B cell (primary cell): ENCODE results near the gene UBE2F. TPM values are rescaled to one million over a fixed set of nuclear protein-coding genes. Genes with fewer than 3 reads are reported as not detected.

Experiments used
- ATAC-seq: fragments of 200-7000 bp; cut with Tn5 transposase; one replicate; pipeline ENCODE4 v1.10.0; 2021; ENCODE audit warnings: low read depth, mild to moderate bottlenecking, moderate number of reproducible peaks, moderate library complexity
- CTCF ChIA-PET: fragments of 350-600 bp; sonication (Branson Sonifier 250); formaldehyde crosslinking; loops from one replicate; lab custom pipeline; 2021; ENCODE audit warnings: antibody characterized with exemption, inconsistent platforms; lab: Charles Lee
- POLR2A ChIA-PET: fragments of 350-600 bp; sonication (Branson Sonifier 250); formaldehyde crosslinking; loops from one replicate; lab custom pipeline; 2021; ENCODE audit warnings: antibody characterized with exemption; lab: Charles Lee
- DNase-seq: peaks from one replicate; pipeline ENCODE4 v3.0.0; 2013
- H2AFZ ChIP-seq: 2 replicates; pipeline ENCODE4 v1.6.1; 2012; ENCODE audit warnings: mild to moderate bottlenecking, low read depth, low read length; ENCODE audit not compliant: insufficient read depth, poor library complexity, severe bottlenecking
- H3K27ac ChIP-seq, 2 donors: 1 replicate in 1 of 2; 2 replicates in 1 of 2; pipeline ENCODE4 v1.5.1; 2012 to 2013; ENCODE audit warnings: low read length in 2 of 2, mild to moderate bottlenecking in 2 of 2, moderate library complexity in 1 of 2
- H3K27me3 ChIP-seq, 4 experiments: fragments of 200-600 bp in 1 of 4; sonication (generic) in 1 of 4; replicated peaks in 1 of 4; 1 replicate in 2 of 4; 2 replicates in 2 of 4; pipeline versions ENCODE4 v1.6.1 to v1.7.0; 2013 to 2016; ENCODE audit warnings: low read length in 3 of 4, mild to moderate bottlenecking in 2 of 4, mixed read lengths in 1 of 4, moderate library complexity in 1 of 4; ENCODE audit not compliant: insufficient read depth in 4 of 4, control insufficient read depth in 3 of 4; ENCODE audit errors: control extremely low read depth in 1 of 4
- H3K36me3 ChIP-seq, 2 experiments: replicated peaks in 1 of 2; 1 replicate in 1 of 2; 2 replicates in 1 of 2; pipeline versions ENCODE4 v1.6.1 to v1.7.1; 2013; ENCODE audit warnings: low read length in 1 of 2; ENCODE audit not compliant: insufficient read depth in 2 of 2, control insufficient read depth in 1 of 2; ENCODE audit errors: control extremely low read depth in 1 of 2, extremely low read depth in 1 of 2
- H3K4me1 ChIP-seq, 2 donors: fragments of 200-600 bp in 1 of 2; sonication (generic) in 1 of 2; 1 replicate in 1 of 2; 2 replicates in 1 of 2; pipeline versions ENCODE4 v1.5.1 to v1.6.1; 2013 to 2017; ENCODE audit warnings: low read length in 2 of 2; ENCODE audit not compliant: control insufficient read depth in 2 of 2, insufficient read depth in 2 of 2
- H3K4me2 ChIP-seq: replicated peaks from 2 replicates; pipeline ENCODE3; 2012; ENCODE audit warnings: mild to moderate bottlenecking, low read depth, low read length; ENCODE audit not compliant: poor library complexity, severe bottlenecking
- H3K4me3 ChIP-seq, 5 experiments: fragments of 200-600 bp in 1 of 5; sonication (generic) in 1 of 5; 1 replicate in 3 of 5; 2 replicates in 2 of 5; pipeline versions ENCODE4 v1.5.1 to v1.7.0; 2011 to 2016; ENCODE audit warnings: low read length in 4 of 5, mild to moderate bottlenecking in 4 of 5, low read depth in 2 of 5, control low read depth in 1 of 5, moderate library complexity in 1 of 5; ENCODE audit not compliant: insufficient read depth in 1 of 5; ENCODE audit errors: control extremely low read depth in 1 of 5, extremely low read depth in 1 of 5
- H3K79me2 ChIP-seq: fragments of 200-600 bp; sonication (generic); one replicate; pipeline ENCODE4 v1.6.0; 2016; ENCODE audit warnings: low read length; ENCODE audit not compliant: control insufficient read depth, insufficient read depth
- H3K9ac ChIP-seq: fragments of 200-600 bp; sonication (generic); 2 replicates; pipeline ENCODE4 v1.6.1; 2017; ENCODE audit warnings: mild to moderate bottlenecking, low read length, moderate library complexity
- H3K9me3 ChIP-seq, 3 donors: one replicate each; pipeline versions ENCODE4 v1.6.1 to v1.7.1; 2013; ENCODE audit warnings: low read length in 2 of 3; ENCODE audit not compliant: control insufficient read depth in 2 of 3, insufficient read depth in 1 of 3; ENCODE audit errors: control extremely low read depth in 1 of 3
- H4K20me1 ChIP-seq: 2 replicates; pipeline ENCODE4 v1.6.0; 2012; ENCODE audit warnings: mild to moderate bottlenecking, low read length; ENCODE audit not compliant: insufficient read depth, control insufficient read depth, poor library complexity, severe bottlenecking
- H3K27ac Mint-ChIP-seq: one replicate; pipeline ENCODE4 v1.8.0; 2021; ENCODE audit warnings: mixed read lengths
- H3K27me3 Mint-ChIP-seq: one replicate; pipeline ENCODE4 v1.8.0; 2021; ENCODE audit warnings: mixed read lengths
- H3K4me1 Mint-ChIP-seq: one replicate; pipeline ENCODE4 v1.8.0; 2021; ENCODE audit warnings: mixed read lengths
- H3K4me3 Mint-ChIP-seq: one replicate; pipeline ENCODE4 v1.8.0; 2021; ENCODE audit warnings: mixed read lengths
- H3K9me3 Mint-ChIP-seq: one replicate; pipeline ENCODE4 v1.8.0; 2022; ENCODE audit warnings: mixed read lengths; ENCODE audit not compliant: insufficient read depth
- EZH2 ChIP-seq: IDR thresholded peaks from 2 replicates; pipeline ENCODE4 v1.6.1; 2012; ENCODE audit warnings: borderline replicate concordance, low read depth, mild to moderate bottlenecking, moderate library complexity, low read length; ENCODE audit not compliant: insufficient read depth, poor library complexity, severe bottlenecking
- WGBS: methylation state at CpG from one replicate; pipeline ENCODE4 v1.1.5; 2013; ENCODE audit warnings: missing lambda C conversion rate; ENCODE audit not compliant: insufficient coverage; 5-methylcytosine and 5-hydroxymethylcytosine counted together
- intact Hi-C: fragments of 100-400 bp; cut with micrococcal nuclease; formaldehyde crosslinking; loops from one replicate; pipeline ENCODE4 v1.10.0; 2022
- polyA plus RNA-seq: library from polyadenylated mRNA; depleted of rRNA; stranded (reverse); fragments of >200 nt; gene quantifications from 2 replicates; pipeline ENCODE4 v1.2.3, GENCODE V29; 2012
- total RNA-seq, 2 donors: library from RNA; stranded (reverse); fragments of 120-200 nt in 1 of 2; gene quantifications; 1 replicate in 1 of 2; 2 replicates in 1 of 2; pipeline versions ENCODE4 v1.2.3 to v1.2.4, GENCODE V29; 2013 to 2022
- TF ChIP-seq, protein P1 (sequence below): fragments of 200-600 bp; IDR thresholded peaks from one replicate; pipeline ENCODE4 v1.8.0; 2022; ENCODE audit warnings: antibody characterized with exemption, mild to moderate bottlenecking

UBE2F gene
- total and polyA plus RNA-seq, 2 donors (not counting 1 experiment from before 2014, with no cell fraction given), result 22.5 to 57.6 TPM

DNA sequence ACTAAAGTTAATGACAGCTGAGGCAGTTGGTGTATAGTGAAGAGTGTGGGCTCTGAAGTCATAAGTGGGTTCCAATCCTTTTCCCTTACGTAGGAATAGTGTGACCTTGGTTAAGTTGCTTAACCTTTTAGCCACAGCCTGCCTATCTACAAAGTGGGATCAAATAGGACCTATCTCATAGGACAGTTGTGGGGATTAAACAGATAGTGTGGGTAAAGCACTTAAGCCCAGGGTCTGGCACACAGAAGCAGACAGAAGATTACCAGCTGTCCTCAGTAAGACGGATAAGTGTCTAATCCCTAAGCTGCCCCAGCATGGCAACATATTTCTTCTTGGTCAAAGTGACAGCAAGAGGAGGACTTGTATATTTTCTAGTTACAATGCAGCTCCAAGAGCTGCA, 28.2 kb downstream of the UBE2F start:
- TF ChIP-seq, protein P1, sequence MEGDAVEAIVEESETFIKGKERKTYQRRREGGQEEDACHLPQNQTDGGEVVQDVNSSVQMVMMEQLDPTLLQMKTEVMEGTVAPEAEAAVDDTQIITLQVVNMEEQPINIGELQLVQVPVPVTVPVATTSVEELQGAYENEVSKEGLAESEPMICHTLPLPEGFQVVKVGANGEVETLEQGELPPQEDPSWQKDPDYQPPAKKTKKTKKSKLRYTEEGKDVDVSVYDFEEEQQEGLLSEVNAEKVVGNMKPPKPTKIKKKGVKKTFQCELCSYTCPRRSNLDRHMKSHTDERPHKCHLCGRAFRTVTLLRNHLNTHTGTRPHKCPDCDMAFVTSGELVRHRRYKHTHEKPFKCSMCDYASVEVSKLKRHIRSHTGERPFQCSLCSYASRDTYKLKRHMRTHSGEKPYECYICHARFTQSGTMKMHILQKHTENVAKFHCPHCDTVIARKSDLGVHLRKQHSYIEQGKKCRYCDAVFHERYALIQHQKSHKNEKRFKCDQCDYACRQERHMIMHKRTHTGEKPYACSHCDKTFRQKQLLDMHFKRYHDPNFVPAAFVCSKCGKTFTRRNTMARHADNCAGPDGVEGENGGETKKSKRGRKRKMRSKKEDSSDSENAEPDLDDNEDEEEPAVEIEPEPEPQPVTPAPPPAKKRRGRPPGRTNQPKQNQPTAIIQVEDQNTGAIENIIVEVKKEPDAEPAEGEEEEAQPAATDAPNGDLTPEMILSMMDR, result no peak
- TF ChIP-seq EZH2, result no peak
- CTCF ChIA-PET, result no interaction called here

DNA sequence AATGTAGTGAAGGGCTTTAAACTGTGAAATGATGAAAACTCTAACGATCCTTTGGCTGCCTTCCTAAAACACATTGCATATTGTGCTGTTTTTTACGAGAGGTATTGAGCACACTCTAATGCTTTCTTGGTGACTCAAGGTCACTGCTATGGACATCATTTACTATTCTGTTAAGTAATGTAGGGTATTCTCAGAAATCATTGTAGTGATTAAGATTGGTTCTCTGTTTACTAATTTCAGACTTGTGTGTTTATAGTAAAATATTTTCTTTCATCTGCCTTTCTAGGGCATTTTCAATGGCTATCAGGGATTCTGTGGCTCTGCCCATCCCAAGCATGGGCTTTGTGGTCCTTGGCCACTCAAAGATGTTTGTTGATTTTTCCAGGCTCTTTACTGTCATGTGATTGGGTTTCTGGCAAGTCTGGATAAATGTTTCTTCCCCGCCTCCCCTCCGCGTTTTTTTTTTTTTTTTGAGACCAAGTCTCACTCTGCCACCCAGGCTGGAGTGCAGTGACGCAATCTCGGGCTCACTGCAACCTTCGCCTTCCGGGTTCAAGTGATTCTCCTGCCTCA, 29.3 kb downstream of the UBE2F start:
- H3K9me3 Mint-ChIP-seq, result no peaks in the 10 kb centered on the region
- no peaks in the 10 kb centered on the region for H3K27me3 Mint-ChIP-seq
- H3K4me1 Mint-ChIP-seq, result peaks cover 18% of the 10 kb centered on the region
- Histone ChIP-seq H3K4me1 (peaks cover 4 to 6% of the 10 kb centered on the region in 2 donors), H3K27me3 (no peaks in the 10 kb centered on the region), H3K9me3 (peaks cover 0 to 2% (median 0%) of the 10 kb centered on the region in 3 donors), H3K9ac (no peak overlapping the region), H3K36me3 (peaks cover 8 to 19% of the 10 kb centered on the region in 2 experiments), H3K4me2 (no peak overlapping the region), H4K20me1 (no peaks in the 10 kb centered on the region), H3K79me2 (no peaks in the 10 kb centered on the region), H3K27ac (no peak overlapping the region), H2AFZ (no peak overlapping the region), H3K4me3 (no peak overlapping the region)
- ChIA-PET POLR2A (no interaction called here), CTCF (no interaction called here)
- ATAC-seq (no peak), DNase-seq (no peak)
- H3K4me3 Mint-ChIP-seq, result no peak overlapping the region
- no peak overlapping the region for H3K27ac Mint-ChIP-seq
- TF ChIP-seq EZH2, result no peak
- TF ChIP-seq, protein P1, result no peak
- no CpG with 5 or more reads among the region's 9 CpGs for WGBS
- intact Hi-C loops, result no loop called here

More for the DNA sequence above, 28.2 kb downstream of the UBE2F start:
- WGBS, result 100% methylated on average over 1 of the region's 2 CpGs
- DNase-seq (no peak), ATAC-seq (no peak)
- Mint-ChIP-seq H3K4me1 (peaks cover 17% of the 10 kb centered on the region), H3K27ac (no peak overlapping the region), H3K27me3 (no peaks in the 10 kb centered on the region), H3K4me3 (no peak overlapping the region), H3K9me3 (no peaks in the 10 kb centered on the region)
- no peak overlapping the region for H3K4me3 ChIP-seq
- H3K79me2 ChIP-seq, result no peaks in the 10 kb centered on the region
- H3K9ac ChIP-seq, result no peak overlapping the region
- H2AFZ ChIP-seq, result no peak overlapping the region
- no peaks in the 10 kb centered on the region for H3K27me3 ChIP-seq
- intact Hi-C loops, result no loop called here
- POLR2A ChIA-PET, result no interaction called here
- peaks cover 4 to 6% of the 10 kb centered on the region in 2 donors for H3K4me1 ChIP-seq
- H3K36me3 ChIP-seq, result peaks cover 10 to 20% of the 10 kb centered on the region in 2 experiments
- no peaks in the 10 kb centered on the region for H4K20me1 ChIP-seq
- H3K9me3 ChIP-seq, result peaks cover 0 to 2% (median 0%) of the 10 kb centered on the region in 3 donors
- no peak overlapping the region for H3K4me2 ChIP-seq
- H3K27ac ChIP-seq, result no peak overlapping the region
